ENCODE data around the gene SENP1. TPM values are rescaled to one million over a fixed set of nuclear protein-coding genes. Genes with fewer than 3 reads are reported as not detected.

SENP1 gene
- total RNA-seq, 1 donor from 2014 or later = 33.5 TPM

DNA sequence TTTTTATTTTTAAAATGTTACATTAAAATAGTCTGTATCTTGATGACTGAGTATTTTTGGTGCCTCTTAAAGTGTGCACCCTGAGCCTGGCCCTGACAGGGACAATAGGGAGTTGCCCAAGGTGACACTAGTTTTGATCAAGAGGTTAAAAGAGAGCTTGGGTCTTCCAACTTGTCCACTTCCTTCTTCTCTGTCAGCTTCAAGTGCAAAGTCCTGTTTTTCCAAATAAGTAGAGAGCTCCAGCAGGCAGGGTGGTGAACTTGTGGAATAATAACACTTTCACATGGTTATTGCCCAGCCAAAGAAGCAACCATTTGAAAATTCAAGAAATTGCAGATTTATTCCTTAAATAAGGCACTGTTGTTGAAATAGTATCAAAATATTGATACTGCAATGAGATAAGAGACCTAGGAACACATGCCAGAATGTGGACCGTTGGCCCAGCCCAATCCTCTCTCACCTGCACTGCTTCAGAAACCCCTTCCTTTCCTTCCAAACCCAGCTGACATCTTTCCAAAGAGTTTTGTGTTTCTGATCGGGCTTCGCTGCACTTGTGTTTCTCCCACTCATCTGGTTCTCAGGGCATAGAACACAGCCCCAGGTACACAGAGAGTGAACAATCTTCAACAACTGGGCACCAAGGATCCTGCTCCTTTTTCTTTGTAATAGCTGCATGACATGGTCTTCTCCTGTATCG is 87.8 kb downstream of the SENP1 start:
- no peak for DNase-seq

DNA sequence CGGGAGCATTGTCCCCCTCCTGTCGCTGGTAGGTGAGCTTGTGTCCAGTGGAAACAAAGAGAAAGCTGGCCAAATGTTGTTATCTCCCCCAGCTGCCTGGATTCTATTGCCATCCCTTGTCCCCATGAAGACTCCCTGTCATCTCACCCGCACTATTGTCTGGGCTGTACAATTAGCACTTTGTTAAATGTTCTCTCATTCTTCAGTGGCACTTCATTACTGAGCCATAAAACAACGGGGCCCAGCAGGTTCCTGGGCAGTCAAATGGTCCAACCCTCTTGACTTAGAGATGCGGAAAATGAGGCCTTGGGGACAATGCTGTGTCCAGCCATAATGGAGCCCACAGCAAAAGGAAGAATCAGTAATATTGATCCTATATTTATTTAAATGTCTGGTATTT is 88.4 kb downstream of the SENP1 start:
- DNase-seq = no peak

DNA sequence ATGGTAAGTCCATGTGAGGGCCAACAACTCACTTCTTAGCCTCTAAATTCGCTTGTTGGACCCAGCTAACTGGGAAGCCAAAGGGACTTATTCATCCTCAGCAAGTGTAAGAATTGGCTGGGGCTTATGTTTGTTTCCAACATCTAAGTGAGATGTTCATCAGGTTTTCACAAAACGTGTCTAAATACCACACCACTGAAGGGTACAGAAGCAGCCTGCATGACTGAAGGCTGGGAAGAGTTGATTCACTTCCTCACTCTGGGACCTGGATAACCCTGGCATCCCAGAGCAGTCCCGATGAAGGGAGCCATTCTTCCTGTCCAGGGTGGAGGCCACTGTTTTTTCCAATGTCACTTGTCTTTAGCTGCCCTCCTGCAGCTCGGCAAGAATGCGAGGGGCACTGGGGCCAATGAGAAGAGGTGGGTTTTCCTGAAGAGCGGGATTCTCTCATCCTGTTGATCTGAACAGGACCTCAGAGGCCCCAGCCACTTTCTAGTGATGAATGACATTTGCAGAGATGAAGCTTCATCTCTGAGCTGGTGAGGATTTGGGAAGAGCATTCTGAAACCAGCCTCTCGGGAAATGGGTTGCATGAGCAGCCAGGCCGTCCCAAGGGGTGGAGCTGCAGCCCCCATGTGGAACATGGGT is 89.4 kb downstream of the SENP1 start:
- DNase-seq = no peak

DNA sequence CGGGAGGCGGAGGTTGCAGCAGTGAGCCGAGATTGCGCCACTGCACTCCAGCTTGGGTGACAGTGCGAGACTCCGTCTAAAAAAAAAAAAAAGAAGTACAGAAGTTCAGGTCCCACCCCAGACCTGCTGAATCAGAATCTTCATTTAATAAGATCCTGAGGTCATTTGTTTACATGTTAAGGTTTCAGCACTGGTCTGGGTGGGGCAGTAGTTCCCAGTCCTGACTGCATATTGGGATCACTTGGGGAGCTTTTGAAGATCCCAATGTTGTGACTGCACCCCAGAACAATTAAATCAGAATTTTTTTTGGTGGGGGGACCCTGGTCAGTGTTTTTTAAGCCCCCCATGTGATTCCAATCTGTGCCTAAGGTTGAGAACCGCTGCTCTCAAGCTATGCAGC is 89.9 kb downstream of the SENP1 start:
- DNase-seq = no peak

DNA sequence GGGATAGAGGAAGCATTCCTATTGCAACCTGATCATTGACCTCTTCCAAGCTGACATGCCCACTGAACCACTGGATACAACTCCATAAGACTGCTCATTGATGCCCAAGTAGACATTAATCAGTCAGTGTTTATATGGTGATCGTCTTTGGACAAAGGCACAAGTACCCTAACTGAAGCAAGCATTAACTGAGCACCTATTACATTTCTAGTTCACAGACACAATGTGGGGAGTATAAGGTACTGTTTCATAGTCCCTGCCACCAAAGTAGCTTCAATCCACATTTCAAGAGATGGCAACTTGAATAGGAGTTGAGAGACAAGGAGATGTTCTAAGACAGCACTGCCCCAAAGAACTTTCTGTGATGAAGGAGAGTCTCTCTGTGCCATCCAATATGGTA is 90.8 kb downstream of the SENP1 start:
- DNase-seq = no peak

DNA sequence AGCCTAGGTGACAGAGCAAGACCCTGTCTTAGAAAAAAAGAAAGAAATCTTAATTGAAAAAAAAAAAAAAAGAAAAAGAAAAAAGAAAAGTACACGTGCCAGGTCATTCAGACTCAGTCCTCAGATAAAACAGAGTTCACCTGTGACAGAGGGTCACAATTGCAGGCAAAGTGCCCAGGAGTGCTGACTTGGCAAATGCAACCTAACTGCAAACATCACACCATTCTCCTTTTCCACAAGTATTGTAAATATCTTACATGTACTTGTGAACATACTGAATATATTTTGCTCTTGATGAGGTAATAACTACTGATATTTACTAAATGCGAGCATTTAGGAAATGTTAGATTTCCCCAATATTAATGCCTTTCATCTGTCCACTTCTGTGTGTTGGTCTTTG is 92.6 kb downstream of the SENP1 start:
- no peak for DNase-seq

DNA sequence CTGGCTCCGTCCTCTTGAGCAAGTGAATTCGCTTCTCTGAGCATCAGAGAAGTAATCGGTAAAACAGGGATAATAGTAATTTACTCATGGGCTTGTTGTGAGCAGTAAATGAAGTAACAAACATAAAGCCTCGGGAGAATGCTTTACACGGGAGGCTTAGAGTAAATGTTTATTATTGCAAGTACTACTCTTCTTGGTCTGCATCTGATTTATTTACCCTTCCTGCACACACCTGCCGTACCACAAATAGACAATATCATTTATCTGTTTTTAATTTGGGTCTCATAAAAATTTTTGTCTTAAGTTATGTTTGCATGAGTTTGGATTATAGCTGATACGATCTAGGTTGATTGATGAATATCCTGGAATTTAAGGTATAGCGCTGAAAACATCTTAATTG is 93.8 kb downstream of the SENP1 start:
- DNase-seq = no peak

DNA sequence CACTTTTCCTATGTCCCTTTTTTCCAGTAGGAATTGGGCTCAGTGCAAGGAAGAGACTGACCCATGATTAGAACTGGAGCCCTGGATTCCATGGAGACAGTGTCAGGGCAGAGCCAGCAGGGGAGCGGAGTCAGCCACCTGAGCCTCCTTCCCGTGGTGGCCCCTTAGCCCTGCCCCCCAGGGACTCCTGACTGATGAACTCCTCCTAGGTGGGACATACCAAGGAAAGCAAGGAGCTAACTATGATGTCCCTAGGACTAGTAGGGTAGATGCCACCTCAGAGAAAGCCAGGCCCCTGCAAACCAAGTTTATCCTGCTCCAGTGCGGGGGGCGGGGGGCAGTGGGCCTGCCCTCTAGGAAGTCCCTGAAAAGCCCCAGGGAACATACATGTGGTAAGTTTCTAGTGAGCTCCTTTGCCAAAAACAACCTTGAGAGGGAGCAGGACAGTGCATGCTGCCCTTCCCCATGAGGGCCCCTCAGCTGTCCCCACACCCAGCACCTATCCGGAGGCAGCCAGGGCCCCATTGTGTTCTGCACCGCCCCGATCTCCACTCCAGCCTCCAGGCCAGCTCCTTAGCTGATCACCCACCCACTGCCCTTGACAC is 95.4 kb downstream of the SENP1 start:
- DNase-seq = no peak

DNA sequence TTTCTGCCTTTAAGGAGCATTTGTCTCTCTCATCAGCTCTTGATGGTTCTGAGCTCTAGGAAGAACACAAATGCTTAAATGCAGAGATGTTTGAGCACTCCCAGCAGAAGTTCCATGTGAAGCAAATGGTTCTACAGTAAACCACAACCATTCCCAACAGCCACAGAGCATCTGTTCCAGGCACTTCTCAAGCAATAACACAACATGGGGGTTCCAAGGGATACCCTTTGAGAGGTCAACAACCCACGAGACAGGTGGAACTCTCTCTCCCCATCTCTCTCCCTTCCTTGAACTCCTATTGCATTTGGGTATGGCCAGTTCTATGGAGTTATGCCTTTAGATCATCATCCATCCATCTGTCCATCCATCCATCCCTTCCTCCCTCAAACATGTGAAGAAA is 96.4 kb downstream of the SENP1 start:
- DNase-seq = no peak

DNA sequence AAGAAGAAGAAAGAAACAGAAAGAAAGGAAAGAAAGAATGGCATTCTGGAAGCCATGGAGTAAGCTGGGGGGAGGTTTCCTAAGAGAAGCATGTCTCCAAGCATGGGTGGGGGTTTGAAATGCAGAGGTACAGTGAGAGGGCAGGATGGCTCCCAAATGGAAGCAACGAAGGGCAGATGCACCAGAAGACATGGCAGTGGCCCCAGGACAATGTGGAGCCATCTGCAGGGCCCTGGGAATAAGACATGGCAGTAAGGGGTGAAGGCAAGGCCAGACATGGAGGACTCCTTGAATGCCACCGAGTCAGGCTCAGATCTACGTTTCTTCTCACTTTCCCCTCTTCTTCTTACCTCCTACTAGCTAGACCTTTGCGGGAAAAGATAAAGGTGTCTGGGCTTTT is 96.9 kb downstream of the SENP1 start:
- no peak for DNase-seq

DNA sequence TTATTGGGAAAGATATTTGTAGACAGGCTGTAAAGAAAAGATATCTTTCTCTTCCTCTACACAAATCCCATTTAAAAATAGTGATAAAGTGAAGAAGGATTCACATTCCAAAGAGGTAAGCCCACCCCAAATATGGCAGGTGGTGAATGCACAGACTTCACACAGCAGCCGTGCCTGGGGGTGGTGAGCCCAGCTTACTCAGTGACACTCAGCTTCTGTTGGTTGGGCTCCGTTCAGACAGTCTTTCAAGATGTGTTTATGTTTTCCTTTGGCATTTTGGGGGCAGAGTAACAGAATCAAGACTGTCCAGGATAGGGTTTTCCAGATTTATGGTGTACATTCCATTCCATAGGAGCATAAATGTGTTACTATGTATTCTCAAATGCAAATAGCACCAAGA is 97.5 kb downstream of the SENP1 start:
- DNase-seq = no peak

DNA sequence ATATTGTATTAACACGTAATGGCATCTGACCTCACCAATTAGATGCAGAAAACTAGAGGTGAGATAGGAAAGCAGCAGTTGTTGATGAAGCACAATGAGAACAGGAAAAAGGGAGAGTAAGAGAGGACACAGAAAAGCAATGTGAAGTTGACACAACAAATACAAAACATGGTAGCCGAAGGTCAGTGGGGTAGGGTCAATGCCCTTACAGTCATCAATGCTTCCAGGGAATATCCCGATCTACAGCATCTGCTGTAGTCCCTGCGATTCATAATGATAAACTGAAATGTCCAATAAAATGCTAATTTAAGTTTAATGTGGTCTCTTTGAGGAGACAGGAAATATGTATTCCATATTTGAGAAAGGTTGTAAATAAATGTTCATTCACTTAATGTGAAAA is 98.7 kb downstream of the SENP1 start:
- DNase-seq = no peak

DNA sequence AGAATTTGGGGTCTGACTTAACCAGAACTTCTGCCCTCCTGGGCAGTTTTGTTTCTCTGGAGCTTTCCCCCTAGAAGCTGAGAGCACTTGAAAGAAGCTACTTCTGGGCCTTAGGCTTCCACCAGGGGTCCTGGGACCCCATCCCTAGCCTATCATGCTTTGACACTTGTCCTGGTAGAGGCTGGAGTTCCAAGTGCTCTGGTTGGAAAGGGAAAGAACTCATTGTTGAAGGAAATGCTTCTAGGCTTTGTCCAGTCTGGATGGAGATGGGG is 100.2 kb downstream of the SENP1 start:
- DNase-seq = no peak

DNA sequence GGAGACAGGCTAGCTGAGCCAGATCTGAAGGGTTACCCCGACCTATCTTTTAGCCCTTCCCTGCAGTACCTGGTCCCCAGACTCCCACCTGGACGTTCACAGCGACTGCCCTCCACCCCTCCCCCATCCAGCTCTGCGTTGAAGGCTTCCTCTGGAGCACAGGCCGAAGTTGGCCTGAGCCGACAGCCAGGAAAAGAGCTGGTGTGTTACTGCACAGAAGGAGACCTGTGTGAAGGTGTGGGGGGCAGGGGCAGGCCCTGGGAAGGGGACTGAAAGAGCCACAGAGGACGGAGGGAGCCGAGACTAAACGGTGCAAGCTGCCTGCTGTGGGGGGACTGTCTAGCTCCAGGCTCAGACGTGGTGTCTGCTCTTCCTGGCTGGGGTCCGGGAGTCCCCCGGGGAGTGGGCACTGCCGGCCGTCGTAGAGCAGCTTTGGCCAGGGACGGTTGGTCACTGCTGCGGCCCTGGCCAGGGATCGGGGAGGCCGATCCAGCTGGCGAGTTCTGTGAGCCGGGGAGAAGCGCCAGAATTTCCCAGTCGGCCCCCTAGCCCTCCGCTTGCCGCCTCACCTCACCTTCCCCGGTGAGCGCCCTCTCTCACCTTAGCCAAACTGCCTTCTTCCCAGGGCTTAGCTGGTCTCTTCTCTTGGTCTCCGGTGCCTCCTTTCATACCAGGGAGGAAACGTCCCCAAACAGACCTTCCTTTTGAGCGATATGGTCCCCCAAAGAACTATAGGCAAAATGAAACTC is 100.7 kb downstream of the SENP1 start:
- no peak for DNase-seq

DNA sequence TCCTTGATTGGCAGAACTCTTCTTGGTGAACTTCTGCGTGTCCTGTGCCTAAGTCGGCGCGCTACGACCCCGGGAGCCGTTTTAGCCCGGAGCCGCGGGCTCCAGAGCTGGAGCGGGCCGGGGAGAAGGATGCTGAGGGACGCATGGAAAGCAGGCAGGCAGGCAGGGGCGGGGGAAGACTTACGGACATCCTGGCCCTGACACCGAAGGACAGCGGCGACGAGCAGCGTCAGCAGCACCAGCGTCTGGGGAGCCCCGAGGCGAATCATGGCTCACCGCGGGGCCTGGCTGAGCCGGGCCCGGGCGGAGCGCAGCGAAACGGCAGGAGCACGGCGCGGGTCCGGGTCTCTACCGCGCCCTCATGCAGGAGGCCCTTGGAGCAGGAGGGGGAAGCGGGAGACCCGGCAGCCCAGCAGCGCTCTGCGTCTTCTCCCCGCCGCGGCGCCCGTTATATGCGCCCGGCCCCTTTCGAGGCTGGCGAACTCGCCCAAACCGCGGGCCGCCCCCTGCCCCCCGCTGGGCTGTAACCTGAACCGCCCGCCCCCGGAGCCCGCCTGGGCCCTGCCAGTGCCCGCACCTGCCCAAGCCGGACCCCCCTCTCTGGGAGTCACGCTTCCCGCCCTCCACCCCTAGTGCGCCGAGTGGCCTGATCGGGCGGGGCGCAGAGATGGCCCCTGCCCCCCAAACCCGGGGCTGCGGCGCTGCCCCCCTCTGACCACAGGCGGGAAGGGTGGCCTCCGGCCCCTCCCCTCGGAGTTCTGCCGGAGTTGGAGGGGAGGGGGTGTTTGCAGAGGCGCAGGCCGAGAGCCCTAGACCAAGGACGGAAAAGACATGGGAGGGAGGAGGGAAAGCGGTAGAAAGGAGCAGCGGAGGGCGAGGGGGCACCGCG is 101.6 kb downstream of the SENP1 start, which contains the start of gene COL2A1:
TSS of gene COL2A1 (minus strand) at position 424 of the 889 bp plus-strand sequence. CDS start at position 269, 155 bp downstream.
- no peak for DNase-seq

DNA sequence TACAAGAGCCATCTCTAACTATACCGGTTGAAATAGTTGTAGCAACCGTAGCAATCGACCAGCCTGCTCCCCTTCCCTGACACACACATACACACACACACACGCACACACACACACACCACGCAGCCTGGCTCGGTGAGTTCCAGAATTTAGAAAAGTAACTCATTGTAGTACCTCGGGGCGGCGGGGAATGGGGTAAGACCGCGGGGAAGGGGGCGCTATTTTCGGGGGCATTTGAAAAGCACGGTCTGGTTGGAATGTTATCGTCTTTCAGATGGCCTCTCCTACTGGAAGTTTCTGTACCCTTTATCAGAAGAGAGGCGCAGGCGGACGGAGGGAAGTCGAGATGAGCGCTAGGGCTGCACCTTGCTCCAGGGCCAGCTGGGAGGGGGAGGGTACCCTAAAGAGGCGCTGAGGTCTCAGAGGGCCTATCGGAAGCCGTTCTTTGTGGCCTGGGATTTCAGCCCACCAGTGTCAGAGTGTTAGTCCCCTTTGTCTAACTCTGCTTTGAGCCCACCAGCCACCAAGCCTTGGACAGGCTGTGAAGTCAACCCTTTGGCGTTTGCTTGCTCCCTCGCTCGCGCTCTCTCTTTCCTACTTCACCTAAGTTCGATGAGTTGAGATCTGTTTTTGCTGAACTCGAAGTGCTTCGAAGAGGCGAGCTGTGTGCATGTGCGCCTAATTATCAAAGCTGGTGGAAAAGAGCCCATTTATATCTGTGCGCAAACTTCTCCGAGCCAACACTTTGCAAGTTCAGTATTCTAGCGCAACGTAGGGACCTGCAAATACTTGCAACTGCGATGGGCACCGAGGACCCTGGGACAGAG is 102.4 kb downstream of the SENP1 start:
- DNase-seq = no peak

DNA sequence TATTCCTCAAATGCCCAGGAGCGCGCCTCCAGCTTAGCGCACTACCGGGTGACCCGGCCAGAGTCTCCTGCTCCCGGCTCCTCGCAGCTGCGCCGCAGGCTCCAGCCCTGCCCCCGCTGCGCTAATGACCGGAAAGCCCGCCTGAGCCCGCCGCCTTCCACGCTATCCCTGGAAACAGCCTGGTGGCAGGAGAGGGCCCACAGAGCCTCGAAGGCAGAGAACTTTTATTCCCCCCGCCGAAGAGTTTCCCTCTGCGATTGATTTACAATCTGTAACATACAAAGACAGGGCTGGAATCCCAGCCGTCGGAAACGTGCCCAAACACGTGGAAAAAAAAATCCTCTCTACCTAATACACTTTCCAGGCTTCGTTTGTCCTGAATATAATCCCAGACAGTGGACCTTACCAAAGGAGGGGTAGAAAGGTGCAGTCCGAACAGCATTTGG is 103.1 kb downstream of the SENP1 start:
- no peak for DNase-seq

DNA sequence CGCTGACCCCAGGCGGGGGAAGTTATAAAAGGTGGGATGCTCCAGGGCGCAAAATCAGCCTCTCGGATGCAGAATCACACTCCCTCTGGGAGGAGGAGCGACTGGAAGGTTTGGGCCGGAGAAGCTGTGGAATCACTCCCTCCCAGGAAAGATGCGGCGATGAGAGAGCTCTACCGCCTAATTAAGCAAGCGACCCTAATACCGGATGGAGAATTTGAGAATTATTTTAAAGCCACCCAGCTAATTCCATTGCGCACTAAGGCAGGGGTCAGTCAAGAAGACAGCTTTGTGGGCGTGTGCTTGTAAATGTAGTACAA is 103.5 kb downstream of the SENP1 start:
- no peak for DNase-seq

DNA sequence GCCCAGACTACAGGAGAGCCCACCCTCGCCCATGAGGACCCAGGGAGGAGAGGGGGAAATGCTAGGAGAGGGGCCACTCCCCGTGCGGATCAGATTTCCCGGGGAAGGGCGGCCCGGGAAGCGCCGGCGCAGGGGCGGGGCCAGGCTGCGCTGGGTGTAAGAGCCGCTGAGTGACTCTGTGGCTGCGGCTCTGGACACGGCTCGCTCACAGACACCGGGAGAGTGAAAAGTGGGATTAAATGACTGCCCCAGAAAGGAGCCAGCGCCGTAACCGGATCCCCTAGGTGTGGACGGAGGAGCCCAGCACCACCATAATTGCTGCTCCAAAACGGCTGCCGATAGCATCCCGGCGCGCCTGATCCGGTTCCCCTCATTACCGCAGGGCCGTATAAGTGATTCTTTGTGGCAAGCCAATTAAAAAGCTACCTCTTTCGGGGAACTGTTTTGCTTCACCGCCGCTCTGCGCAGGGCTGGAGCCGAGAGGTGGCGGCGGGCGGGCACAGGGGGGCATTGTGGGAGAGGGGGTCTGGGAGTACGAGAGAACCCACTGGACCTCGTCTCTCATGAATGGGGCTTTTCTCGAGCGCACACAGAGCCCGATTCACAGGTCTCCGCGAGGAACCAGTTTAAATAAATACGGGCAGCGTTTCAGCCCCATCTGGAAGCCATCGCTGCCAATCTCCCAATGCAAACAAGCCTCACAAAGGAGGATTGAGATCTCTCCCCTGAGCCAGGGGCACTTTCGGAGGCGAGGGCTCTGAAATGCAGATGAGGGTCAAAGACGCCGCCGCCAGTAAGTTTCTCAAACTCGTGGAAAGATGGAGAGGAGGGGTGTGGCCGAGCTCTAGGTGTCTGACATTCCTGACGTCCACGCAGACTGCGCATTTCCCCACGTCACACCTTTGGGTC is 104.1 kb downstream of the SENP1 start:
- no peak for DNase-seq

DNA sequence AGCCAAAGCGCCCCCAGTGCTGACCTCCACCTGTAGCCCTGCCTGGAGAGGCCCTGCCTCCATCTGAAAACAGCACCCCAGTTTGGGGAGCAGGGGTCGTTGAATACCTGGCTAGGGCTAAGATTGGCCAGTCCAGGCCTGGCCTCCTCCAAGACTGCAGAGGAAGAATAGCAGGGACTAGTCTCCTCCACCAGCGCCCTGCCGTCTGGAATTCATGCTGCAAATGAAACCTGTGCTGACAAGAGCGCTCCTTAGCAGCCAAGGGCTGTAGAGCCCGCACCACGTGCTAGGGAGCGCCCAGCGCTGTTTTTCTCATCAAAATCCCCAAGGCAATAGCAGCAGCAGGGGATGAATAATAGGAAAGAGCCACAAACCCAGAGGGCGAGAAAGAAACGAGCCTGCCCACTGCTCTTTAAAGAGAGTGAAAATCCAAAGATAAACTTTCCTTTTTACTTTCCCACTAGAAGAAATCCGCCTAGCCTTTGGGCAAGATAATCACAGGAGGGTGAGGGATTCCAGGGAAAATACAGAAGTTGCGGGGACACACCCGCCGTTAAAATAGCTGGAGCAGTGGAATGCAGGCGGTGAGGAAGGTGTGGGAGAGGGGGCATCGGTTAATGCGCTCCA is 104.9 kb downstream of the SENP1 start:
- DNase-seq = no peak
